ENCODE results near the gene NCKAP5L. TPM values are rescaled to one million over a fixed set of nuclear protein-coding genes. Genes with fewer than 3 reads are reported as not detected.
"Not testable (repeated sequence)": the region's sequence is repeated elsewhere in the genome, so short reads cannot be mapped to it uniquely, and the experiment has no call there.

Gene NCKAP5L
- total RNA-seq, 1 experiment from 2014 or later = 20.9 TPM

GRCh38 chr12:49776413-49776812, 51.8 kb downstream of the NCKAP5L start:
- H3K4me2 ChIP-seq = peak overlapping the region; percentile 52; the same call in 1 of the 2 replicates
- CTCF ChIA-PET = no interaction called here
- 0 out of 2 replicates have a peak, but pooled peaks cover 4% of the 10 kb centered on the region for H3F3A ChIP-seq (ENCODE audit: insufficient read depth, low read depth)
- no peaks in the 10 kb centered on the region for H3K79me2 ChIP-seq (ENCODE audit: low read depth)
- H3K4me1 ChIP-seq (replicated peaks; ENCODE audit: insufficient read depth) = no peaks in the 10 kb centered on the region
- H3K9me3 ChIP-seq (ENCODE audit: insufficient read depth, low read depth) = no peaks in the 10 kb centered on the region
- intact Hi-C loops (cut with micrococcal nuclease; ENCODE audit: unreplicated experiment) = loop anchor here (1.0 to 5.0 kb wide), 6 partner anchors 63 to 398 kb away; no protein-coding TSS in a partner anchor
- BruUV-seq (replicated peaks) = no TSS peak
- H2AFZ ChIP-seq = peak overlapping the region; percentile 28; the same call in 1 of the 2 replicates
- H3K4me3 ChIP-seq = no peak overlapping the region
- no peaks in the 10 kb centered on the region for H3K27me3 ChIP-seq (ENCODE audit: insufficient read depth, low read depth)
- DNase-seq = peak; percentile 51 to 54
- TF ChIP-seq EZH2 (IDR thresholded peaks at IDR 0.05; ENCODE audit: low read depth) (no peak), CTCF (conservative IDR thresholded peaks at IDR 0.05) (peak; percentile 88)
- H3K36me3 ChIP-seq (ENCODE audit: low read depth) = no peaks in the 10 kb centered on the region
- POLR2A ChIA-PET (ENCODE audit: unreplicated experiment) = no interaction called here
- H4K20me1 ChIP-seq (ENCODE audit: insufficient read depth) = no peaks in the 10 kb centered on the region
- H3K9me2 ChIP-seq (ENCODE audit: insufficient read depth) = no peaks in the 10 kb centered on the region
- H3K27ac ChIP-seq = no peak overlapping the region

GRCh38 chr12:49773102-49773501, 55.1 kb downstream of the NCKAP5L start:
- H3K4me1 ChIP-seq (replicated peaks; ENCODE audit: insufficient read depth); H4K20me1 ChIP-seq (ENCODE audit: insufficient read depth); BruUV-seq (replicated peaks); H3K27ac ChIP-seq; H3K4me2 ChIP-seq; H3K9me2 ChIP-seq (ENCODE audit: insufficient read depth); H3K27me3 ChIP-seq (ENCODE audit: insufficient read depth, low read depth); H3K79me2 ChIP-seq (ENCODE audit: low read depth); H3K9me3 ChIP-seq (ENCODE audit: insufficient read depth, low read depth); DNase-seq; intact Hi-C loops (cut with micrococcal nuclease; ENCODE audit: unreplicated experiment); H3F3A ChIP-seq (ENCODE audit: insufficient read depth, low read depth); H3K36me3 ChIP-seq (ENCODE audit: low read depth); H2AFZ ChIP-seq; H3K4me3 ChIP-seq; POLR2A ChIA-PET (ENCODE audit: unreplicated experiment): not testable (repeated sequence)
- CTCF ChIA-PET = interaction anchor here (0.5 to 0.7 kb wide), 2 partner anchors 9 to 459 kb away, joined by 3 to 4 read pairs; no protein-coding TSS in a partner anchor

- H3K9me3 ChIP-seq (ENCODE audit: insufficient read depth, low read depth) = no peaks in the 10 kb centered on the region
- no peak overlapping the region for H3K27ac ChIP-seq
- no peak overlapping the region for H3K4me3 ChIP-seq
- H3K36me3 ChIP-seq (ENCODE audit: low read depth) = peaks cover 12% of the 10 kb centered on the region
- intact Hi-C loops (cut with micrococcal nuclease; ENCODE audit: unreplicated experiment) = no loop called here
- ChIA-PET CTCF (no interaction called here), POLR2A (ENCODE audit: unreplicated experiment) (interaction anchor here (0.7 kb wide), 2 partner anchors 11 to 620 kb away, joined by 3 to 20 read pairs; no protein-coding TSS in a partner anchor)
- no peak overlapping the region for H3K4me2 ChIP-seq
- H3K79me2 ChIP-seq (ENCODE audit: low read depth) = no peaks in the 10 kb centered on the region
- H2AFZ ChIP-seq = no peak overlapping the region
- no peaks in the 10 kb centered on the region for H3K4me1 ChIP-seq (replicated peaks; ENCODE audit: insufficient read depth)
- H3F3A ChIP-seq (ENCODE audit: insufficient read depth, low read depth) = peaks cover 56% of the 10 kb centered on the region; the same call in 1 of the 2 replicates
- DNase-seq = no peak
- peaks cover 7% of the 10 kb centered on the region; the same call in 1 of the 2 replicates for H4K20me1 ChIP-seq (ENCODE audit: insufficient read depth)
- H3K9me2 ChIP-seq (ENCODE audit: insufficient read depth) = no peaks in the 10 kb centered on the region
- BruUV-seq (replicated peaks) = no TSS peak
- H3K27me3 ChIP-seq (ENCODE audit: insufficient read depth, low read depth) = no peaks in the 10 kb centered on the region
- TF ChIP-seq CTCF (conservative IDR thresholded peaks at IDR 0.05) = no peak
- no peak for TF ChIP-seq EZH2 (IDR thresholded peaks at IDR 0.05; ENCODE audit: low read depth)
These were observed 60.9 kb downstream of the NCKAP5L start for GRCh38 chr12:49767333-49767732.

- TF ChIP-seq EZH2 (IDR thresholded peaks at IDR 0.05; ENCODE audit: low read depth) (no peak), CTCF (conservative IDR thresholded peaks at IDR 0.05) (no peak)
- intact Hi-C loops (cut with micrococcal nuclease; ENCODE audit: unreplicated experiment) = no loop called here
These were observed 62.1 kb downstream of the NCKAP5L start for GRCh38 chr12:49766115-49766455.

More at GRCh38 chr12:49766115-49766455, 62.1 kb downstream of the NCKAP5L start:
- Histone ChIP-seq H3K9me3 (ENCODE audit: insufficient read depth, low read depth) (no peaks in the 10 kb centered on the region), H2AFZ (no peak overlapping the region), H3K27ac (no peak overlapping the region), H3K4me1 (replicated peaks; ENCODE audit: insufficient read depth) (no peaks in the 10 kb centered on the region), H3K27me3 (ENCODE audit: insufficient read depth, low read depth) (no peaks in the 10 kb centered on the region), H3K9me2 (ENCODE audit: insufficient read depth) (no peaks in the 10 kb centered on the region), H3K4me3 (no peak overlapping the region), H3F3A (ENCODE audit: insufficient read depth, low read depth) (peaks cover 64% of the 10 kb centered on the region; the same call in 1 of the 2 replicates), H3K79me2 (ENCODE audit: low read depth) (no peaks in the 10 kb centered on the region), H4K20me1 (ENCODE audit: insufficient read depth) (peaks cover 7% of the 10 kb centered on the region; the same call in 1 of the 2 replicates), H3K36me3 (ENCODE audit: low read depth) (peaks cover 23% of the 10 kb centered on the region), H3K4me2 (no peak overlapping the region)
- POLR2A ChIA-PET (ENCODE audit: unreplicated experiment) = no interaction called here
- BruUV-seq (replicated peaks) = no TSS peak
- no peak for DNase-seq
- CTCF ChIA-PET = no interaction called here
